A549 (cell line): ENCODE results near the gene KRAS. TPM values are rescaled to one million over a fixed set of nuclear protein-coding genes. Genes with fewer than 3 reads are reported as not detected.

Experiments
- ATAC-seq, 2 experiments: fragments of 200-7000 bp in 1 of 2; fragments of >200 bp in 1 of 2; cut with Nextera tagmentation in 1 of 2; cut with Tn5 transposase in 1 of 2; 3 replicates each; pipeline versions ENCODE4 v1.8.0 to v1.9.1; 2018 to 2020; ENCODE audit warnings: mild to moderate bottlenecking in 1 of 2, moderate library complexity in 1 of 2
- CTCF ChIA-PET: fragments of 300-600 bp; sonication (Branson Sonifier 250); formaldehyde crosslinking; extraction: SDS; loops from one replicate; lab custom pipeline; 2021; ENCODE audit warnings: antibody characterized with exemption, inconsistent platforms; lab: Yijun Ruan, JAX
- POLR2A ChIA-PET: fragments of 350-600 bp; formaldehyde crosslinking; extraction: SDS; loops from one replicate; lab custom pipeline; 2021; ENCODE audit warnings: antibody characterized with exemption, inconsistent platforms; lab: Yijun Ruan, JAX
- DNase-seq, 2 experiments: peaks; one replicate each; pipeline versions ENCODE4 v3.0.0 to v3.0.0-alpha.2; 2011 to 2016; ENCODE audit warnings: low read depth in 1 of 2, low spot score in 1 of 2
- FAIRE-seq: peaks from 2 replicates; lab custom pipeline; 2011; peaks lifted over from hg19 to GRCh38; lab: Jason Lieb, UNC
- H3K27ac ChIP-seq, 2 experiments: fragments of >200 bp; sonication (Bioruptor Twin); formaldehyde crosslinking; 3 replicates each; pipeline ENCODE4 v1.5.1; 2016 to 2017
- H3K4me1 ChIP-seq: fragments of >200 bp; sonication (Bioruptor Twin); formaldehyde crosslinking; 3 replicates; pipeline ENCODE4 v1.6.1; 2016
- H3K4me2 ChIP-seq: fragments of >200 bp; sonication (Bioruptor Twin); formaldehyde crosslinking; 3 replicates; pipeline ENCODE4 v1.6.1; 2016
- H3K4me3 ChIP-seq: fragments of >200 bp; sonication (Bioruptor Twin); formaldehyde crosslinking; 3 replicates; pipeline ENCODE4 v1.5.1; 2016
- H3K9me3 ChIP-seq: fragments of >200 bp; sonication (Bioruptor Twin); formaldehyde crosslinking; 3 replicates; pipeline ENCODE4 v1.6.1; 2016
- BHLHE40 ChIP-seq: IDR thresholded peaks from 2 replicates; pipeline ENCODE4 v1.6.1; 2012; ENCODE audit warnings: low read depth, low read length, inconsistent platforms
- CBX8 ChIP-seq: fragments of 200-600 bp; sonication (generic); IDR thresholded peaks from 2 replicates; pipeline ENCODE4 v1.6.1; 2016
- CEBPB ChIP-seq, 2 experiments: fragments of >200 bp in 1 of 2; sonication (Bioruptor Twin) in 1 of 2; formaldehyde crosslinking in 1 of 2; IDR thresholded peaks; 2 replicates each; pipeline ENCODE4 v1.6.1; 2012 to 2016
- CHD2 ChIP-seq: fragments of 150-350 bp; IDR thresholded peaks from 2 replicates; pipeline ENCODE4 v1.6.1; 2014; ENCODE audit warnings: low read length; ENCODE audit not compliant: partially characterized antibody
- CHD4 ChIP-seq: fragments of 200-600 bp; sonication (generic); IDR thresholded peaks from 2 replicates; pipeline ENCODE4 v1.6.1; 2016; ENCODE audit warnings: antibody characterized with exemption, mild to moderate bottlenecking, borderline replicate concordance
- EHMT2 ChIP-seq: fragments of 200-600 bp; sonication (generic); IDR thresholded peaks from 2 replicates; pipeline ENCODE4 v1.6.1; 2016; ENCODE audit warnings: antibody characterized with exemption, low read depth, mild to moderate bottlenecking, moderate library complexity
- ELK1 ChIP-seq: fragments of 150-350 bp; IDR thresholded peaks from 2 replicates; pipeline ENCODE4 v1.6.1; 2014; ENCODE audit warnings: low read depth, mild to moderate bottlenecking, low read length
- EP300 ChIP-seq, 2 experiments: fragments of >200 bp; sonication (Bioruptor Twin); formaldehyde crosslinking; IDR thresholded peaks; 2 replicates in 1 of 2; 3 replicates in 1 of 2; pipeline ENCODE4 v1.6.1; 2016 to 2017
- FOSB ChIP-seq: fragments of 250-450 bp; sonication (Bioruptor Pico); IDR thresholded peaks from 2 replicates; pipeline ENCODE4 v1.5.0; 2020; ENCODE audit warnings: mild to moderate bottlenecking, moderate library complexity
- FOSL2 ChIP-seq, 2 experiments: fragments of 450-650 bp in 1 of 2; fragments of >200 bp in 1 of 2; sonication (Bioruptor Twin) in 1 of 2; formaldehyde crosslinking; IDR thresholded peaks; 2 replicates each; pipeline versions ENCODE4 v1.5.0 to v1.6.1; 2016 to 2020; ENCODE audit warnings: mild to moderate bottlenecking in 1 of 2, moderate library complexity in 1 of 2
- FOXS1 ChIP-seq: fragments of 250-450 bp; sonication (Bioruptor Pico); IDR thresholded peaks from 2 replicates; pipeline ENCODE4 v1.5.0; 2020; ENCODE audit warnings: mild to moderate bottlenecking, moderate library complexity
- HDAC2 ChIP-seq: fragments of 200-600 bp; sonication (generic); IDR thresholded peaks from 2 replicates; pipeline ENCODE4 v1.6.1; 2016
- HEYL ChIP-seq: fragments of 250-450 bp; sonication (Bioruptor Pico); IDR thresholded peaks from 2 replicates; pipeline ENCODE4 v1.8.0; 2021; ENCODE audit warnings: mild to moderate bottlenecking, moderate library complexity
- HOXA7 ChIP-seq: fragments of 250-450 bp; sonication (Bioruptor Pico); IDR thresholded peaks from 2 replicates; pipeline ENCODE4 v1.5.0; 2020; ENCODE audit warnings: mild to moderate bottlenecking, moderate library complexity
- JUNB ChIP-seq: fragments of >200 bp; sonication (Bioruptor Twin); formaldehyde crosslinking; IDR thresholded peaks from 2 replicates; pipeline ENCODE4 v1.6.1; 2016
- KDM5A ChIP-seq: fragments of 200-600 bp; sonication (generic); IDR thresholded peaks from 2 replicates; pipeline ENCODE4 v1.6.1; 2016; ENCODE audit warnings: antibody characterized with exemption, mild to moderate bottlenecking
- MAFK ChIP-seq: fragments of 450-650 bp; IDR thresholded peaks from 2 replicates; pipeline ENCODE4 v1.6.1; 2014; ENCODE audit not compliant: partially characterized antibody
- MYC ChIP-seq: IDR thresholded peaks from 2 replicates; pipeline ENCODE4 v1.6.1; 2012; ENCODE audit warnings: mild to moderate bottlenecking, inconsistent platforms, low read length, improper control_type of control experiment, borderline replicate concordance
- POLR2A ChIP-seq: IDR thresholded peaks from 2 replicates; pipeline ENCODE4 v1.6.1; 2012; ENCODE audit warnings: mild to moderate bottlenecking, low read length
- POLR2AphosphoS2 ChIP-seq: conservative IDR thresholded peaks from 2 replicates; pipeline ENCODE4 v1.6.1; 2012; ENCODE audit warnings: low read length, improper control_type of control experiment, inconsistent platforms
- RARB ChIP-seq: fragments of 250-450 bp; sonication (Bioruptor Pico); IDR thresholded peaks from 2 replicates; pipeline ENCODE4 v1.8.0; 2021; ENCODE audit warnings: mild to moderate bottlenecking, moderate library complexity
- RNF2 ChIP-seq: fragments of 200-600 bp; sonication (generic); IDR thresholded peaks from 2 replicates; pipeline ENCODE4 v1.6.1; 2016; ENCODE audit warnings: low read depth, mild to moderate bottlenecking, antibody characterized with exemption, moderate library complexity, borderline replicate concordance
- ZC3H11A ChIP-seq: fragments of 450-650 bp; IDR thresholded peaks from 2 replicates; pipeline ENCODE4 v1.6.1; 2014; ENCODE audit warnings: antibody characterized with exemption, mild to moderate bottlenecking
- ZNF302 ChIP-seq: fragments of 250-450 bp; sonication (Bioruptor Pico); IDR thresholded peaks from 2 replicates; pipeline ENCODE4 v1.9.0; 2021; ENCODE audit warnings: inconsistent platforms, mild to moderate bottlenecking, moderate library complexity
- WGBS: methylation state at CpG from one replicate; pipeline ENCODE4 v1.1.6; 2017; ENCODE audit errors: missing lambda C conversion rate; 5-methylcytosine and 5-hydroxymethylcytosine counted together
- polyA plus RNA-seq, 4 experiments: library from polyadenylated mRNA; depleted of rRNA in 3 of 4; stranded (reverse); fragments of >200 nt; fragmentation: RNase III in 1 of 4; extraction: RNeasy Plus Mini Kit Qiagen cat#74134 plus additional on column Dnase treatment in 1 of 4; gene quantifications; 2 replicates in 3 of 4; 3 replicates in 1 of 4; pipeline ENCODE4 v1.2.3, GENCODE V29; 2011 to 2017

KRAS gene
- polyA plus RNA-seq, 2 of the 4 experiments (the other 2 are of a cell fraction), result 16.5 to 38.4 TPM

- H3K9me3 ChIP-seq, result peaks cover 4% of the 10 kb centered on the region; the same call in 1 of the 3 replicates
- DNase-seq (no peak), FAIRE-seq (no peak), ATAC-seq (no peak)
- CTCF ChIA-PET, result no interaction called here
- no peak overlapping the region for H3K4me3 ChIP-seq
- 77% methylated on average over 4 of the region's 4 CpGs for WGBS
- H3K4me2 ChIP-seq, result no peak overlapping the region
- POLR2A ChIA-PET, result no interaction called here
- no peaks in the 10 kb centered on the region for H3K4me1 ChIP-seq
- TF ChIP-seq ZNF302 (CRISPR knock-in tag) (no peak), HDAC2 (no peak), POLR2A (no peak), ELK1 (no peak), EP300 (IDR thresholded peaks at IDR 0.05) (no peak), JUNB (no peak), FOXS1 (CRISPR knock-in tag) (no peak), CHD2 (no peak), FOSL2 (IDR thresholded peaks at IDR 0.05) (no peak), FOSL2 (CRISPR knock-in tag; IDR thresholded peaks at IDR 0.05) (no peak), POLR2AphosphoS2 (no peak), RARB (CRISPR knock-in tag) (no peak), HEYL (CRISPR knock-in tag) (no peak), CBX8 (no peak), KDM5A (no peak), ZC3H11A (no peak), BHLHE40 (no peak), EHMT2 (no peak), HOXA7 (CRISPR knock-in tag) (no peak)
- no peak overlapping the region for H3K27ac ChIP-seq
Measured at GRCh38 chr12:25284024-25284423, 33.3 kb upstream of the KRAS start.

- Histone ChIP-seq H3K4me2 (no peak overlapping the region), H3K4me1 (no peaks in the 10 kb centered on the region), H3K27ac (no peak overlapping the region), H3K4me3 (no peak overlapping the region), H3K9me3 (no peaks in the 10 kb centered on the region)
- CTCF ChIA-PET, result interaction anchor here (1.5 kb wide), 1 partner anchor 9 kb away, joined by 5 read pairs; no protein-coding TSS in a partner anchor
- WGBS, result 86% methylated on average over 3 of the region's 3 CpGs
- no peak for FAIRE-seq
- DNase-seq, result no peak
- TF ChIP-seq FOSB (CRISPR knock-in tag), result no peak
- ATAC-seq, result no peak
- POLR2A ChIA-PET, result no interaction called here
Measured at GRCh38 chr12:25283006-25283405, 32.3 kb upstream of the KRAS start.

- no peaks in the 10 kb centered on the region for H3K9me3 ChIP-seq
- ATAC-seq (no peak), DNase-seq (no peak), FAIRE-seq (peak; percentile 73)
- H3K4me3 ChIP-seq, result no peak overlapping the region
- CTCF ChIA-PET, result no interaction called here
- POLR2A ChIA-PET, result no interaction called here
- peaks cover 20% of the 10 kb centered on the region for H3K4me1 ChIP-seq
- no peak overlapping the region for H3K27ac ChIP-seq
- TF ChIP-seq HEYL (CRISPR knock-in tag) (no peak), JUNB (no peak), CEBPB (IDR thresholded peaks at IDR 0.05) (no peak), RNF2 (no peak), CHD4 (no peak), HDAC2 (no peak), KDM5A (no peak), MYC (no peak), HOXA7 (CRISPR knock-in tag) (no peak)
- TF ChIP-seq, all 56 proteins: peak for 0
- no peak overlapping the region for H3K4me2 ChIP-seq
Measured at GRCh38 chr12:25280082-25280481, 29.4 kb upstream of the KRAS start.

GRCh38 chr12:25278269-25278668 is 27.5 kb upstream of the KRAS start:
- no peak overlapping the region for H3K4me3 ChIP-seq
- ChIA-PET POLR2A (no interaction called here), CTCF (no interaction called here)
- H3K4me2 ChIP-seq, result no peak overlapping the region
- FAIRE-seq, result no peak
- 85% methylated on average over 6 of the region's 6 CpGs for WGBS
- no peaks in the 10 kb centered on the region for H3K9me3 ChIP-seq
- TF ChIP-seq MAFK (peak; percentile 87), ELK1 (no peak)
- H3K4me1 ChIP-seq, result peaks cover 20% of the 10 kb centered on the region
- no peak overlapping the region for H3K27ac ChIP-seq
- no peak for DNase-seq
- no peak for ATAC-seq
